Measurements from ENCODE around the gene GPR42.
"Not testable (repeated sequence)": the region's sequence is repeated elsewhere in the genome, so short reads cannot be mapped to it uniquely, and the experiment has no call there.

The GPR42 gene

GRCh38 chr19:35363711-35364425, 7.0 kb upstream of the GPR42 start:
- DNase-seq = no peak

GRCh38 chr19:35365303-35365702, 5.6 kb upstream of the GPR42 start:
- DNase-seq = no peak

GRCh38 chr19:35368378-35368777, 2.5 kb upstream of the GPR42 start:
- DNase-seq = no peak

- DNase-seq = no peak
Observed at GRCh38 chr19:35369522-35369921, 1.3 kb upstream of the GPR42 start.

GRCh38 chr19:35373492-35373891, 2.6 kb downstream of the GPR42 start:
- DNase-seq = no peak

GRCh38 chr19:35374031-35374430, 3.2 kb downstream of the GPR42 start:
- DNase-seq = not testable (repeated sequence)

GRCh38 chr19:35375505-35376307, 4.8 kb downstream of the GPR42 start:
- DNase-seq = no peak

GRCh38 chr19:35377656-35378055, 6.8 kb downstream of the GPR42 start:
- no peak for DNase-seq

GRCh38 chr19:35378356-35378755, 7.5 kb downstream of the GPR42 start:
- DNase-seq = no peak

- not testable (repeated sequence) for DNase-seq
Observed at GRCh38 chr19:35379545-35379944, 8.7 kb downstream of the GPR42 start.

- no peak for DNase-seq
Observed at GRCh38 chr19:35379992-35380391, 9.1 kb downstream of the GPR42 start.

- DNase-seq = no peak
Observed at GRCh38 chr19:35380450-35381124, 9.7 kb downstream of the GPR42 start.

- no peak for DNase-seq
Observed at GRCh38 chr19:35381318-35381717, 10.4 kb downstream of the GPR42 start.

GRCh38 chr19:35381926-35382325, 11.1 kb downstream of the GPR42 start:
- no peak for DNase-seq

- no peak for DNase-seq
Observed at GRCh38 chr19:35383536-35383935, 12.7 kb downstream of the GPR42 start.

- DNase-seq = no peak
Observed at GRCh38 chr19:35388277-35389054, 17.6 kb downstream of the GPR42 start.

- DNase-seq = no peak
Observed at GRCh38 chr19:35389192-35389861, 18.5 kb downstream of the GPR42 start.

GRCh38 chr19:35392742-35393715, 22.2 kb downstream of the GPR42 start:
- no peak for DNase-seq

- DNase-seq = no peak
Observed at GRCh38 chr19:35395382-35396199, 24.7 kb downstream of the GPR42 start.
